Endothelial cell of umbilical vein (primary cell): ENCODE results near the gene C1QBP.

Experiments used
- CTCF ChIP-seq, 2 donors: IDR thresholded peaks; 1 replicate in 1 of 2; 2 replicates in 1 of 2; pipeline ENCODE4 v1.5.1; 2011; ENCODE audit warnings: low read length in 2 of 2, mild to moderate bottlenecking in 2 of 2, moderate library complexity in 2 of 2, control low read depth in 1 of 2, inconsistent platforms in 1 of 2, low read depth in 1 of 2; ENCODE audit not compliant: insufficient read depth in 1 of 2; ENCODE audit errors: extremely low read depth in 1 of 2
- EZH2 ChIP-seq: IDR thresholded peaks from 2 replicates; pipeline ENCODE4 v1.6.1; 2012; ENCODE audit warnings: borderline replicate concordance, low read depth, mild to moderate bottlenecking, moderate library complexity, low read length, inconsistent platforms; ENCODE audit not compliant: severe bottlenecking
- MAX ChIP-seq: IDR thresholded peaks from 2 replicates; pipeline ENCODE4 v1.6.1; 2011; ENCODE audit not compliant: insufficient read depth, insufficient read length
- MYC ChIP-seq: IDR thresholded peaks from one replicate; pipeline ENCODE4 v1.6.1; 2011; ENCODE audit warnings: mild to moderate bottlenecking, low read depth, low read length
- POLR2A ChIP-seq: IDR thresholded peaks from 2 replicates; pipeline ENCODE4 v1.6.1; 2012; ENCODE audit warnings: low read depth, mild to moderate bottlenecking, control low read depth, low read length
- POLR2AphosphoS5 ChIP-seq: IDR thresholded peaks from 2 replicates; pipeline ENCODE4 v1.6.1; 2012; ENCODE audit warnings: low read depth, mild to moderate bottlenecking, control low read depth, low read length, moderate library complexity; ENCODE audit not compliant: insufficient read depth

GRCh38 chr17:5468075-5468473 lies 29.1 kb upstream of the C1QBP start:
- TF ChIP-seq POLR2AphosphoS5 = no peak
- no peak for TF ChIP-seq CTCF (IDR thresholded peaks at IDR 0.05; ENCODE audit: extremely low read depth in 1 of 2, insufficient read depth in 1 of 2, low read depth in 1 of 2, low read length in 2 of 2)
- no peak for TF ChIP-seq POLR2A
- TF ChIP-seq MYC = no peak
- no peak for TF ChIP-seq MAX
- TF ChIP-seq EZH2 = no peak
